ENCODE results near the gene MRPL33.
"Not testable (repeated sequence)": the region's sequence is repeated elsewhere in the genome, so short reads cannot be mapped to it uniquely, and the experiment has no call there.

The MRPL33 gene

GRCh38 chr2:27754831-27755230 lies 16.7 kb upstream of the MRPL33 start:
- ATAC-seq = no peak
- H3K9me3 Mint-ChIP-seq = no peaks in the 10 kb centered on the region

GRCh38 chr2:27756091-27756490 lies 15.4 kb upstream of the MRPL33 start:
- Mint-ChIP-seq H3K4me3 (no peak overlapping the region), H3K9me3 (no peaks in the 10 kb centered on the region), H3K36me3 (ENCODE audit: low read depth) (no peaks in the 10 kb centered on the region), H3K27ac (no peak overlapping the region), H3K27me3 (peaks cover 4% of the 10 kb centered on the region), H3K4me1 (no peaks in the 10 kb centered on the region)
- ATAC-seq (no peak), DNase-seq (no peak)

More at GRCh38 chr2:27754831-27755230, 16.7 kb upstream of the MRPL33 start:
- no peak overlapping the region for H3K27ac Mint-ChIP-seq
- DNase-seq = no peak
- H3K27me3 Mint-ChIP-seq = peaks cover 4% of the 10 kb centered on the region
- H3K4me3 Mint-ChIP-seq = no peak overlapping the region
- H3K36me3 Mint-ChIP-seq (ENCODE audit: low read depth) = no peaks in the 10 kb centered on the region
- H3K4me1 Mint-ChIP-seq = no peaks in the 10 kb centered on the region

- no peaks in the 10 kb centered on the region for H3K36me3 Mint-ChIP-seq (ENCODE audit: low read depth)
- DNase-seq (no peak), ATAC-seq (no peak)
- no peaks in the 10 kb centered on the region for H3K9me3 Mint-ChIP-seq
- peaks cover 4% of the 10 kb centered on the region for H3K27me3 Mint-ChIP-seq
- peaks cover 3% of the 10 kb centered on the region for H3K4me1 Mint-ChIP-seq
- H3K27ac Mint-ChIP-seq = no peak overlapping the region
- H3K4me3 Mint-ChIP-seq = no peak overlapping the region
Observed at GRCh38 chr2:27756544-27757498, 14.7 kb upstream of the MRPL33 start.

- Mint-ChIP-seq H3K27me3 (peaks cover 10% of the 10 kb centered on the region), H3K4me1 (peaks cover 15% of the 10 kb centered on the region), H3K9me3 (no peaks in the 10 kb centered on the region), H3K36me3 (ENCODE audit: low read depth) (no peaks in the 10 kb centered on the region), H3K4me3 (no peak overlapping the region), H3K27ac (no peak overlapping the region)
- ATAC-seq (no peak), DNase-seq (no peak)
Observed at GRCh38 chr2:27762951-27763906, 8.3 kb upstream of the MRPL33 start.

- no peak overlapping the region for H3K4me3 Mint-ChIP-seq
- no peak overlapping the region for H3K27ac Mint-ChIP-seq
- H3K4me1 Mint-ChIP-seq = peaks cover 15% of the 10 kb centered on the region
- no peak for ATAC-seq
- no peaks in the 10 kb centered on the region for H3K36me3 Mint-ChIP-seq (ENCODE audit: low read depth)
- H3K27me3 Mint-ChIP-seq = peaks cover 10% of the 10 kb centered on the region
- H3K9me3 Mint-ChIP-seq = no peaks in the 10 kb centered on the region
- DNase-seq = no peak
Observed at GRCh38 chr2:27763907-27764267, 7.6 kb upstream of the MRPL33 start.

GRCh38 chr2:27764526-27764925 lies 7.0 kb upstream of the MRPL33 start:
- H3K27ac Mint-ChIP-seq; ATAC-seq; DNase-seq; H3K36me3 Mint-ChIP-seq (ENCODE audit: low read depth); H3K9me3 Mint-ChIP-seq; H3K4me3 Mint-ChIP-seq; H3K27me3 Mint-ChIP-seq: not testable (repeated sequence)
- H3K4me1 Mint-ChIP-seq = peaks cover 15% of the 10 kb centered on the region

- peaks cover 16% of the 10 kb centered on the region for H3K4me1 Mint-ChIP-seq
- peak; percentile 47 for ATAC-seq
- H3K27ac Mint-ChIP-seq = peak overlapping the region; percentile 79
- peaks cover 12% of the 10 kb centered on the region for H3K27me3 Mint-ChIP-seq
- peak overlapping the region; percentile 59 for H3K4me3 Mint-ChIP-seq
- peak; percentile 63 for DNase-seq
- H3K36me3 Mint-ChIP-seq (ENCODE audit: low read depth) = no peaks in the 10 kb centered on the region
- no peaks in the 10 kb centered on the region for H3K9me3 Mint-ChIP-seq
Observed at GRCh38 chr2:27765621-27766286, 5.8 kb upstream of the MRPL33 start.

GRCh38 chr2:27766287-27766661 lies 5.2 kb upstream of the MRPL33 start:
- Mint-ChIP-seq H3K27me3 (peaks cover 12% of the 10 kb centered on the region), H3K27ac (peak overlapping the region; percentile 79), H3K4me1 (peaks cover 21% of the 10 kb centered on the region), H3K4me3 (peak overlapping the region; percentile 59), H3K36me3 (ENCODE audit: low read depth) (no peaks in the 10 kb centered on the region), H3K9me3 (no peaks in the 10 kb centered on the region)
- ATAC-seq (no peak), DNase-seq (no peak)

- ATAC-seq = peak; percentile 5
- no peaks in the 10 kb centered on the region for H3K9me3 Mint-ChIP-seq
Observed at GRCh38 chr2:27771202-27771547, 344 bp upstream of the MRPL33 start.

GRCh38 chr2:27772804-27773203 lies 1.3 kb downstream of the MRPL33 start:
- peaks cover 47% of the 10 kb centered on the region for H3K4me1 Mint-ChIP-seq
- H3K27me3 Mint-ChIP-seq = peaks cover 2% of the 10 kb centered on the region

More at GRCh38 chr2:27771202-27771547, 344 bp upstream of the MRPL33 start:
- Mint-ChIP-seq H3K27ac (peak overlapping the region; percentile 97), H3K27me3 (peaks cover 2% of the 10 kb centered on the region), H3K4me3 (peak overlapping the region; percentile 99), H3K4me1 (peaks cover 42% of the 10 kb centered on the region), H3K36me3 (ENCODE audit: low read depth) (peaks cover 21% of the 10 kb centered on the region)
- DNase-seq = no peak

GRCh38 chr2:27773959-27774358 lies 2.4 kb downstream of the MRPL33 start:
- DNase-seq (no peak), ATAC-seq (no peak)
- H3K4me1 Mint-ChIP-seq = peaks cover 54% of the 10 kb centered on the region
- H3K4me3 Mint-ChIP-seq = peak overlapping the region; percentile 99
- no peak overlapping the region for H3K27ac Mint-ChIP-seq
- H3K27me3 Mint-ChIP-seq = peaks cover 2% of the 10 kb centered on the region
- no peaks in the 10 kb centered on the region for H3K9me3 Mint-ChIP-seq
- H3K36me3 Mint-ChIP-seq (ENCODE audit: low read depth) = peaks cover 34% of the 10 kb centered on the region

More at GRCh38 chr2:27772804-27773203, 1.3 kb downstream of the MRPL33 start:
- Mint-ChIP-seq H3K27ac (peak overlapping the region; percentile 44), H3K9me3 (no peaks in the 10 kb centered on the region), H3K4me3 (peak overlapping the region; percentile 99), H3K36me3 (ENCODE audit: low read depth) (peaks cover 29% of the 10 kb centered on the region)
- no peak for ATAC-seq
- DNase-seq = no peak

- peaks cover 49% of the 10 kb centered on the region for H3K36me3 Mint-ChIP-seq (ENCODE audit: low read depth)
- no peak overlapping the region for H3K4me3 Mint-ChIP-seq
- H3K27ac Mint-ChIP-seq = no peak overlapping the region
- peaks cover 55% of the 10 kb centered on the region for H3K4me1 Mint-ChIP-seq
- no peaks in the 10 kb centered on the region for H3K27me3 Mint-ChIP-seq
- ATAC-seq (no peak), DNase-seq (no peak)
- no peaks in the 10 kb centered on the region for H3K9me3 Mint-ChIP-seq
Observed at GRCh38 chr2:27776097-27776496, 4.6 kb downstream of the MRPL33 start.

- peaks cover 49% of the 10 kb centered on the region for H3K36me3 Mint-ChIP-seq (ENCODE audit: low read depth)
- no peak for ATAC-seq
- H3K27ac Mint-ChIP-seq = peak overlapping the region; percentile 15
Observed at GRCh38 chr2:27776696-27777095, 5.2 kb downstream of the MRPL33 start.

GRCh38 chr2:27779417-27780055 lies 8.0 kb downstream of the MRPL33 start:
- no peaks in the 10 kb centered on the region for H3K9me3 Mint-ChIP-seq
- no peak for DNase-seq
- H3K4me1 Mint-ChIP-seq = peaks cover 29% of the 10 kb centered on the region
- H3K27me3 Mint-ChIP-seq = no peaks in the 10 kb centered on the region
- no peak overlapping the region for H3K4me3 Mint-ChIP-seq
- ATAC-seq = no peak
- peaks cover 41% of the 10 kb centered on the region for H3K36me3 Mint-ChIP-seq (ENCODE audit: low read depth)
- peak overlapping the region; percentile 38 for H3K27ac Mint-ChIP-seq

More at GRCh38 chr2:27776696-27777095, 5.2 kb downstream of the MRPL33 start:
- H3K4me3 Mint-ChIP-seq = no peak overlapping the region
- H3K27me3 Mint-ChIP-seq = no peaks in the 10 kb centered on the region
- DNase-seq = no peak
- H3K4me1 Mint-ChIP-seq = peaks cover 49% of the 10 kb centered on the region
- H3K9me3 Mint-ChIP-seq = no peaks in the 10 kb centered on the region
